ENCODE measurements around the gene FOCAD.
"Not testable (repeated sequence)": the region's sequence is repeated elsewhere in the genome, so short reads cannot be mapped to it uniquely, and the experiment has no call there.

The FOCAD gene

DNA sequence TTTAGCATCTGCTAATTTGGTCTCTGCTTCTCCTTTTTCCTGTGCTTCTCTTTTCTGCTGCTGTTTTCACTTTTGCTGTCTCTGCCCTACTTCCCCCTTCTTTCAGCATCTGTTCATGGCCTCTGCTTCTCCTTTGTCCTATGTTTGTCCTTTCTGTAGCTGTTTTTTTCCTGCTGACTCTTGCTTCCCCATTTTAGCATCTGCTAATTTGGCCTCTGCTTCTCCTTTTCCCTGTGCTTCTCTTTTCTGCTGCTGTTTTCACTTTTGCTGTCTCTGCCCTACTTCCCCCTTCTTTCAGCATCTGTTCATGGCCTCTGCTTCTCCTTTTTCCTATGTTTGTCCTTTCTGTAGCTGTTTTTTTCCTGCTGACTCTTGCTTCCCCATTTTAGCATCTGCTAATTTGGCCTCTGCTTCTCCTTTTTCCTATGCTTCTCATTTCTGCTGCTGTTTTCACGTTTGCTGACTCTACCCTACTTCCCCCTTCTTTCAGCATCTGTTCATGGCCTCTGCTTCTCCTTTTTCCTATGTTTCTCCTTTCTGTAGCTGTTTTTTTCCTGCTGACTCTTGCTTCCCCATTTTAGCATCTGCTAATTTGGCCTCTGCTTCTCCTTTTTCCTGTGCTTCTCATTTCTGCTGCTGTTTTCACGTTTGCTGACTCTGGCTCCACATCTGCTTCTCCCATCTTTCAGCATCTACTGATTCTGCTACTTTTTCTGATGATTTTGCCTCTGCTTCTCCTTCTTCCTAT lies 290.3 kb downstream of the FOCAD start:
- not testable (repeated sequence) for ATAC-seq

DNA sequence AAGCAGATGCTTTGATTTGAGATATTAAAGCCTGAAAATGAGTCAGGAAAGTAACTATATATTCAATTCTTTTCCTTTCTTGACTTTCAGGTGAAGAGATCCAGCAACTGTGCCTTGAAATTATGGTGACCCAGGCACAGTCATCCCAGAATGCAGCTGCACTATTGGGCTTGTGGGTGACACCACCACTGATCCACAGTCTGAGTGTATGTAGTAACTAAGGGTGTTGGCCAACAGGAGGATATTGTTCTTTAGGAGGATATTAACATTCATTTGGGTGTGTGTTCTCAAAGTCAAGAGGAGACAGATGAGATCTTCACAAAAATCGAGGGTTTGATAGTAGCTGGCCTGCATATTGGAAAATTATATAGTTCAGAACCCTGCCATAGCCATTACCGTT lies 294.2 kb downstream of the FOCAD start:
- DNase-seq (no peak), ATAC-seq (no peak)

More for the DNA sequence above, 290.3 kb downstream of the FOCAD start:
- DNase-seq: not testable (repeated sequence)

DNA sequence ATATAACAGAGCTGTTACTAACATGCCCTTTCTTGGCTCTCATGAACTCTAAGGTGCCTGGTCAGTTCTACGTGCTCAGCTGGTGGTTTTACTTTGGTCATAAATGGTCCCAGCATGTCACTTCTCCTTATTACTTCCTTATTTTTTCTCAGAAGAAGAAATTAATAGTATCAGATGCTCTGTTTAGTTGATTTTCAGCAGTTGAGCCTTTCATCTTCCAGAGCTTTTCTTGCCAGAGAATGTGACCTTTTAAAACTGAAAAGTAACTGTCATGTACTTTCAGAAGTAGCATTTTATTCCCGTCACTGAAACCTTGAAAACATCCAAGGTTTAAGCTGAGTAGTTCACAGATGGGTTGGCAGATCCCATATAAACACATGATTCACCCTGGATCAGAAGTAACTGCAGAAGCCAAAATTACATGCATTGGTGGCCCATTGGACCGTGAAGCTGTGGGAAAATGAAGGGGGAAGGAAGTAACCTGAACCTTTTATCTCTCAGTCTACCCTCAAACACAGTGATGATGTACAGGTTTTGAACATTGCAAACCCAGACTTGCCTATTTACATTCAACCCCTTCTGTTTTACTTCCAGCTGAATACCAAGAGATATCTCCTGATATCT lies 296.9 kb downstream of the FOCAD start:
- ATAC-seq (no peak), DNase-seq (no peak)

DNA sequence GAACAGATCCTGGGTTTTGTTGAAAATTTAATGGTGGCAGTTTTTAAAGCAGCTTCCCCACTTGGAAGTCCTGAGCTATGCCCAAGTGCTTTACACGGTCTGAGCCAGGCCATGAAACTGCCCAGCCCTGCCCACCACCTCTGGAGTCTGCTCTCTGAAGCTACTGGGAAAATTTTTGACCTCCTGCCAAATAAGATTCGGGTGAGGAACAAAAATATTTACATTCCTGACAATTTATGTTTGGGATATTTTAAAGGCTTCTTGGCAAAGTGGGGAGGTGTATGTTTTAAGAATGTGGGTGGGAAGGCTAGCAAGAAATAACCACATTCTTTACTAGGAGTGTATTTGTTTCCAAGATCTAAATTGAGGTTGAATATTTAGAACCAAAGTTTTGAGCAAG lies 297.4 kb downstream of the FOCAD start:
- ATAC-seq (no peak), DNase-seq (no peak)

DNA sequence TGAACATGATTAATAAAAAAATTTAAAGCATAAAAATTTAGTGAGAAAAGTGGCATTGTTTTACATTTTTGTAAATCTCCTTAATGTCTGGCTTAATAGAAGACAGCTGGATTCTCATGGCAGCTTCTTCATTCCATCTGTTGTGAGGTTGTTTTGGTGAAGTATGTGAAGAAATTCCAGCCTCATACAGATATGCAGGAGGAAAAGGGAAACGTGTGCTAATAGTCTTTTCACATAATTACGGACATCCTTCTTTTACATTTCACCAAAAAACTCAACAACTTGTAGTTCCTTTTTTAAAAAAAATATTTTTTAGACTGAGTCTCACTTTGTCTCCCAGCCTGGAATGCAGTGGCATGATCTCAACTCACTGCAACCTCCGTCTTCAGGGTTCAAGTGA lies 300.4 kb downstream of the FOCAD start:
- DNase-seq (no peak), ATAC-seq (no peak)

DNA sequence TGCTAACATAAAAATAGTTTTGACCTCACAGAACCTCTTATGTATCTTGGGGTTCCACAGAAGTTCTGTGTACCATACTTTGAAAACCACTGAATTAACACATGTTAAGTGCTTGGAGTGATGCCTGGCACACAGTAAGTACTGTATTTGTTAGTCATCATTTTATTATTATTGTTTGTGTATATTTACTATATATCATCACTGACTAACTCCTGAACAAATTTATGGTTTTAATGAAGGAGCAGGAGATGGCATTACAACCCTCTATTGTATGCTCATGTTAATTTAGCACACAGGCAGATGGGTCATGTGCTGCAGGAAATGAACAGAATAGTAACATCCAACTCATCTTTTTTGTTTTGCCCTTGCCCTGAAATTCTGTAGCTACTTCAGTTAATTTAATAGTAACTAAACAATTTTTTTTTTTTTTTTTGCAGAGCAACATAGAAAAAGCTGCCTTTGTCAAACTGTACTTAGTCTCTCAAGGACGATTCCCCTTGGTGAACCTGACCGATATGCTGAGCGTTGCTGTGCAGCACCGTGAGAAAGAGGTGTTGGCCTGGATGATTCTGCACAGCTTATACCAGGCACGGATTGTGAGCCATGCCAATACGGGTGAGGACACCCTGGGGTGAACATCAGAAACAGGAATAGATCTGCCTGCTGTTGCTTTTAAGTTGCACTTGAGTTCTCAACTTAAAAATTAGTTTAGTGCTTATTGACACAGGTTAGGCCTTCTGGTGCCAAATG lies 302.0 kb downstream of the FOCAD start:
- ATAC-seq (no peak), DNase-seq (no peak)

DNA sequence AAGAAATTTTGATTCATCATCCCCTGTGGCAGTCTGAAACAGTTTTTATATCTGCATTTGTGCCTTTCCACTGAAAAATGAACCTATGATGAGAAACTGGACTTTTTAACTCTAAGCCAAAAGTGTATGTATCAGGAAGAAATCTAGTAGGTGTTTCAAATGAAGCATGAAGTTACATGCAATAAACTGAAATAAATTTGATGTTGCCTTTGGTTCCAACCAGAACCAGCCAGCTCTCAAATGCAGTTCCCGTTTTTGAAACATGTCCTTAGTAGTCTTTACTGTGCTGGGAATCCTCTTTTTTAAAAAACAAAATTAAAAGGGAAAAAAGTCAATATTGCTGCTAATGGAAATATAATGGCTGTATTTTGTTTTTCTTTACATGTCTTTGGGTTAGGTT lies 303.5 kb downstream of the FOCAD start:
- DNase-seq (no peak), ATAC-seq (no peak)

DNA sequence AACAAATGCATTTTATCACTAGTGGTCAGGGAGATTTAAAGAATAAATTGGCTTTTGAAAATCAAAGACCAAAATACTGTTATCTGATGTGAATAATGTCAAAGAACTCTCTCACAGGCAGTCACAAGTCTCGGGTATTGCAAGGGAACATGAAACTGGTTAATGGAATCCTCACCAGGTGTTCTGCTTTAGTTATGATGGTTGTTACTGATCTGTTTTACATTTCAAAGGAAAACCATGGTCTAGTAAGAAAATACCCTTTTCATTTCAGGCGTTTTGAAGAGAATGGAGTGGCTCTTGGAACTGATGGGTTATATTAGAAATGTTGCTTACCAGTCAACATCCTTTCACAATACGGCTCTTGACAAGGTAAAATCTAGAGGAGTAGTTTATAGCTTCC lies 304.0 kb downstream of the FOCAD start:
- ATAC-seq: no peak
- no peak for DNase-seq

DNA sequence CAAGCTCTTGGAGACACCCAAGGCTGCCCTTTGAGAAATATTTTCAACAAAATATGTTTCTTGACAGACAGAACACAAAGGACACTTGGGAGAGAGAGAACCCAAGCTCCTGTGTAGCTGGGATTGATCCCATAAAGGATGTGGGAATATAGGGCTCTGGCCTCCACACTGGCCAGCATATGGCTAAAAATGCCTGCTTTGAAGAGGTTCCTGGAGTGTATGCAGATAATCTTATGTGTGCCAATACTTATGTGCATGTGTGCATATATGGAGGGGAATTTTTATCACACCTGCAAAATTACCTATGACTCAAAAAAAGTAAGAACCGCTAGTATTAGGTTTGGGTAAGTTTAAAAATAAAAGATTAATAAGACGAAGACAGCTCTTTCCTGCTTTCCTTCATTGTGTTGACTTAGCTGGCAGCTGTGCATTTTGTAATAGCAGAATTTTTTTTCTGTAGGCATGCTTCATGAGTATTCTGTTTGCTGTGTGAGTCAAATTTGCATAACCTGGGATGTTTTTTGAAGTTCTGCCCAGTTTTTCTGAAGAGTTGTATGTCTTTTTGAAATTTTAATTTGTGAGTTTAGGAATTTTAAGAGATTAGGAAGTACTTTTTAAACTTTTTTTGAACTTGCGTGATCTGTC lies 304.7 kb downstream of the FOCAD start:
- ATAC-seq (no peak), DNase-seq (no peak)

DNA sequence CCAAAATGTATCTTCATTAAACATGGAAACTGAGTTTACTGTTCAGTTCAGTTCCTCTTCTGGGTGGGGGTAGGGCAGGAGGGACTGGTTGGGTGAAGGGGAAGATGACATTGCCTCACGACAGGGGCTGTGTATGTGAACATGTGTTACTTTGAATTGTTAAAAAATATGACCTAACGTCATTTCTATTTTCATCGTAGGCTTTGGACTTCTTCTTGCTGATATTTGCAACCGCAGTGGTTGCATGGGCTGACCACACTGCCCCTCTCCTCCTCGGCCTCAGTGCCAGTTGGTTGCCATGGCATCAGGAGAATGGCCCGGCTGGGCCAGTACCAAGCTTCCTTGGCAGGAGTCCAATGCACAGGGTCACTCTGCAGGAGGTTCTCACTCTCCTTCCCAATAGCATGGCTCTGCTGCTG lies 305.9 kb downstream of the FOCAD start:
- no peak for ATAC-seq
- DNase-seq: no peak

DNA sequence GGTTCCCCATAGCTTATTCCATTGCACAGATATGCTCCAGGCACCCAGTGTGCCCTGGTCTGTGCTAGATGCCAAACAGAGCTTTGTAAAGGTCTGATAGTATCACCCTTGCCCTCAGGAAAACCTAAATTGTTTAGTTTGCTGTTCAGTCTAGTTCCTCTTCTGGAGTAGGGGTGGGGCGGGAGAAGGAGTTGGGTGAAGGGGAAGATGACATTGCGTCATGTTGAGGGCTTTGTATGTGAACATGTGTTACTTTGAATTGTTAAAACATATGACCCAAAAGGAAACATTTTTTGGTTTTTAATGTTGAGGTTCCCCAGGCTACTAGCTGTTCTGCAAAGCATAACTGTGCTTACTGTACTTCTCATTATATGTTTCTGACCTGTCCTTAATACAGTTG lies 306.8 kb downstream of the FOCAD start:
- no peak for DNase-seq
- ATAC-seq: no peak

DNA sequence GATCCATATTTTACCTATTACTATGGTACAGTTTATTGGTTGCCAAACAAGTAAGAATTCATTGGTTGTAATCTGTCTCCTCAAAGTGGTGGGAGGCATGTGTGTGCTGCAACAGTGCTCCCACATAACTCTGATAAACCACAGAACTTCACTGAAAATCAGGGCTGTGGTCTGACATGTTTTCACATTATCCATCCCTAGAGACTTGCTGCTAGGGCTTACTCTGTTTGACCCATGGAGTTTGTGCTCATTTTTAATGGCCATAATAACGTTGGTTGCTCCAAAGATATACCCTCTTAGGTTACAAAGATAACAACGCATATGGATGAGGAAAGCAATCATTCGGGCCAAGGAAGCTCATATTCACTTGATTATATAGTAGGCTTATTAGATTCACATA lies 310.4 kb downstream of the FOCAD start:
- DNase-seq (no peak), ATAC-seq (no peak)

DNA sequence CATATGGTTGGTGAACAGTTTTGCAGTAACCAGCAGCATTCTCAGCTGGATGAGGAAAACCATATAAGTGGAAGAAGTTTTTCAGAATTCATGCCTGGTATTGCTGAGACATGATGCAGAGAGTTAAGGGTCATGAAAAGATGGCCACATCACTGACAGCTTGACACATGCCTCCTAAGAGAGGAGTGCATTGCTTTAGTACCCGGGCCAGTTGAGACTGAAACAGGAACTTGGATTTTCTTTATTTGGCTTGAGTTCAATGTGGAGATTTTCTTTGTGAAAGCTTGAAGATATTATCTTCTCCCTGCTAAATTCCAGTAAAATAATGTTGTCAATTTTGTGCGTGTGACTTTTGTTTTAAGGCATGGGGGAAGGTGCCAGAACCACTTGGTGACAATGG lies 311.6 kb downstream of the FOCAD start:
- ATAC-seq (no peak), DNase-seq (no peak)

DNA sequence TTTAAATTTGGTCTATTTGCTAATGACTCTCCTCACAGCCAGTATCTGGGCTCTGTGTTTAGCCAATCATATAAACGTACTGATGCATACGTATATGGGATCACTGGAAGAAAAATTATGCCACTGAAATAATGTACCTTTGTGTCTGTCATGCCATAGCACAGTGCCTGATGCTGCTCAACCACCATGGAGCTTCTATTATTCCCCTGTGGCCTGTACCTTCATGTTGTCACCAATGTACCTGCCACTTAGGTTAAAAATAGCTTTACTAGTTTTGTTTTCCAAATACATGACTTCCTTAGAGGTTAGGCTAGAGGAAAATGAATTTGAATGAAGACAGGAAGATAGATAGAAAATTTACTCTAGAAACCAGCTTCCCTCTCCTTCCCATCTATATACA lies 312.8 kb downstream of the FOCAD start:
- DNase-seq (no peak), ATAC-seq (no peak)

DNA sequence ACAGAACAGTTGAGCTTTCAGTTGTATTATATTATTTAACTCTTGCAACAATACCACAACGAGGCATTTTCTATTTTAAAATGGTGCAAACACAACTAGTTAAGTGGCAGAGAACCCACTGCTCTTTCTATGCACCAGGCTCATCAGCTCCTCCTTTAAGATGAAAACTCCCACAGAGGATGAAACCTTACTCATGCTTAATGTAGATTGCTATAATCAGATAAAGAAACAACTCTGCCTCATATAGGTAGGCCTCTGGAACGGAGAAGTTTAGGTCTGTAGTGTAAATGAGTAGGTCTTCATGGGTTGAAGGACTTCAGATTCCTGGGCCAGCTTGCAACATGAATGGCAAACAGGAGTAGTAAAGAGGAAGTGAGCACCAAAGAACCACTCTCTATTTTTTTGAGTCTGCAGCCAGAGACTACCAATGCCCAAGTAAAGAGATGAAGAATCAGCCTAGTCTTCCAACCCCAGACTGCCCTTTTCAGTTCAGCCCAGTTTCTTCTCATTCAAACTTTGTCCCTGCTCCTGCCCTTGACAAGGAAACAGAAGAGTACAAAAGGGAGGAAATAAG lies 313.5 kb downstream of the FOCAD start:
- DNase-seq (no peak), ATAC-seq (peak; percentile 58)

DNA sequence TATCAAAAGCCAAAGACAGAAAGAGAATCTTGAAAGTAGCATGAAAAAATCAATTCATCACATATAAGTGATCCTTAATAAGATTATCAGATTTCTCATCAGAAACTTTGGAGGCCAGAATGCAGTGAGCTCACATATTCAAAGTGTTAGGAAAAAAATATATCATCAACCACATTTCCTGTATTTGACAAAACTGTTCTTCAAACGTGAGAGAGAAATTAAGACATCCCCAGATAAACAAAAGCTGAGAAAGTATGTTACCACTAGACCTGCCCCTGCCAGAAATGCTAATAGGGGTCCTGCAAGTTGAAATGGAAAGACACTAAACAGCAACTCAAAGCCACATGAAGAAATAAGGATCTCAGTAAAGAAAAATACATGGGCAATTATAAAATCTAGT lies 317.5 kb downstream of the FOCAD start:
- DNase-seq: no peak
- ATAC-seq: peak; percentile 60

DNA sequence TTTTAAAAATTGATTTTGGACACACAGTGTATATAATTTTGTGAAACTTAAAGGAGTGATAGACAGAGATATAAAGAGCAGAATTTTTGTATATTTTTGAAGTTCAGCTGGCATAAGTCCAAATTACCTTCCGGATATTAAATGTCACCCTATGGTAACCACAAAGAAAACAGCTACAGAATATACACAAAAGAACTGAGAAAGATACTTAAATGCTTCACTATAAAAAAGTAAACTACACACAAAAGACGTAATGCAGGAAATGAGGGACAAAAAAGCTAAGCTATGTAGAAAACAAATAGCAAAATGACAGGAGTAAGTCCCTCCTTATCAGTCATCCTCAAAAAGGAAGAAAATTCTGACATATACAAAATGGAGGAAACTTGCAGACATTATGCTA lies 318.0 kb downstream of the FOCAD start:
- DNase-seq: no peak
- ATAC-seq: no peak

DNA sequence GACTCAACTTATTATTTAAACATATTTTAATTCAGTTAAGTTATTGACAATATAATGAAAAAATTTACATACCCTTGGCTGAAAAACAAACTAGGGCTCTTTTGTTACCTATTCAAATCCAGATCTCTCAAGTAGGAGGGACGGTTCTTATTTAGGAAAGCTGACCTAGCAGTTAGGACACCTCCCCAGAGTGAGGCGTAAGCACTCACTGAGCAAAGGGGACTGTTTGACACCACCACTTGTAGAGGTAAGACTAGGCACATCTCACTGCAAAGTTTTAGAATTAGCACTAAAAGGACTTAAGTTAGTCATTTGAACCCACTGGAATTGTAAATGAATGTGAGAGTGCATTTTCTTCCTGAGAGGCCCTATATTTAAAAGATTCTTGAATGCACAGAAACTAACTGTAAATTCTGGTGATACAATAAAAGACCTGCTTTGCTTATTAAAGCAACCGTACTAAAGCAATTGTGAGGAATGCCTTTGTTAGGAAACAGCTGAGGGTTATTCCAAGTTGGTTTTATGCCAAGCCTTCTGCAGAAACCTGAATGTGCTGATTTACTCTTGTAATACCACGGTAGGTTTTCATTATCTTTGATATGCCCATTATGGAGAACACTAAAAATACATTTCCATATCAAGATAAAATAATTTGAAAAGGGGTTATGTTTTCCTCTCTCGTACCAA lies 331.2 kb downstream of the FOCAD start:
- ATAC-seq (no peak), DNase-seq (no peak)

DNA sequence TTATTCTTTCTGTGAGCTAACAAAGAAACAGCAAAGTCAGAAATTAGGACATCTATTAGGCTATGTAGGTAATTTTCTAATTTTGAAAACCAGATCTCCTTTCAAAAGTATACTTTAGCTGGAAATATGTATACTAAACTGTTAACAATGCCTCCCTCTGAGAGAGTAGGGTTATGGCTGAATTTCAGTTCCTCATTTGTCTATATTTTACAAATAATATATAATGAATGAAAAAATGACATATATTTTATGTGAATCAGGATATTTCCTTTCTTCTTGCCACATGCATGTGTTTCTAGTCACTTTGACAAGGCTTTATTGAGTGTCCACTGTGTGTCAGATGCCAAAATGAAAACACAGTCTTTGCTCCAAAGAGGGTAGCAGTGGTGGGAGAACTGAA lies 331.9 kb downstream of the FOCAD start:
- DNase-seq (no peak), ATAC-seq (no peak)

DNA sequence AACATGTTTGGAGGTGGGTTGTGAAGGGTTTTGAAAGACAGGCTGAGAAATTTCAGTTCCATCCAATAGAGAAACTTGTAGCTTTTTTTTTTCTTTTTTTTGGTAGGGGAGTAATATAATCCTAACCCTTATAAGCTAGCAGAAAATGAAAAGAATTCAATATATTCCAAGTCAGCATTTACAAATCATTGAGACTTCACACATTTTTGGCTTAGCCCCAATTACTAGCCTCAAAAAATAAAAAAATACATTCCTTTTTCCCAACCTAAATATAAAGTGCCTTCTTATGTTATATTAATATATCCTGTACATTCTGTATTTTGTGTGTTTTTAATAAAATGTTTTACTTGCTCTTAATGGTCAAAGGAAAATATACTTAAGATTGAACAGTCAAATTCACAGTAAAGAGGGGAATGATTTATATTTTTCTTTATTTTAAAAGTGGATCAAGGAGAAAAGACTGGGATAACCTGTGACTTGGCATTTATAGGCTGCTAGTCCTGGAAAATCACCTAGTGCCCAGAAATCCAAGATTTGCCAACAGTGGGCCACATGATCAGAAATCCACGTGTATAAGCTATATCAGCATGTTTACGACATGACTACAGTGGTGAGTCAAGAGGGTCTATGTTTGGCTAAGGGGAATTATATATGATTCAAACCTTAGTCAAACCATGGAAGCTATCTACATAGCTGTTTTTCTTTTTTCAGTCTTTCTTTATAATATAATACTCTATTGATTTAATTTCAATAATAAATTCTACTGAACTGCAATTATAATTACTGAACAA lies 332.8 kb downstream of the FOCAD start:
- ATAC-seq (no peak), DNase-seq (no peak)

DNA sequence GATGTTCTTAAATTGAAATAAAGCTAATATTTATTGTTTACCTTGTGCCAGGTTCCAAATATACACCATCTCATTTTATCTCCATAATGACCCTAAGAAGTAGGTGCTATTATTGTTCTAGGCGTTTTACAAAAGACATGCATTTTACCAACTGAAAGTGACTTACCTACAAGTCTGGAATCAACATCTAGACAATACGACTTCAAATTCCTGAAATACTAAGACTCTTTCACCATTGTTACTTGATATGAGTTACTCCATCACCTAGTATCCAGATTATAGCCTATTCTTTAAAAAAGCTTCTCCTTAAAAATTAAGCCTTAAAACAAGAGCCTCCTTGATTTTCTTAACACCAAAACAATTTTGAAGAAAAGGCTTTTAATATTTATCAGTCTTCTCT lies 334.1 kb downstream of the FOCAD start:
- no peak for ATAC-seq
- no peak for DNase-seq
